Measurements from ENCODE around the gene EYA2.
"Not testable (repeated sequence)": the region's sequence is repeated elsewhere in the genome, so short reads cannot be mapped to it uniquely, and the experiment has no call there.

Gene EYA2

GRCh38 chr20:47175493-47175892 lies 280.9 kb downstream of the EYA2 start:
- no peak overlapping the region for H3K4me3 ChIP-seq (ENCODE audit: low read length)
- TF ChIP-seq CTCF (IDR thresholded peaks at IDR 0.05; ENCODE audit: insufficient read depth, low read depth, low read length, missing control alignments) = no peak
- DNase-seq (ENCODE audit: low read depth) = no peak

GRCh38 chr20:47176217-47176616 lies 281.6 kb downstream of the EYA2 start:
- not testable (repeated sequence) for DNase-seq (ENCODE audit: low read depth); H3K4me3 ChIP-seq (ENCODE audit: low read length)

- no peak for DNase-seq (ENCODE audit: low read depth)
- TF ChIP-seq CTCF (IDR thresholded peaks at IDR 0.05; ENCODE audit: insufficient read depth, low read depth, low read length, missing control alignments) = no peak
Observed at GRCh38 chr20:47178277-47178676, 283.6 kb downstream of the EYA2 start.

GRCh38 chr20:47178851-47179250 lies 284.2 kb downstream of the EYA2 start:
- no peak for DNase-seq (ENCODE audit: low read depth)
- H3K4me3 ChIP-seq (ENCODE audit: low read length) = no peak overlapping the region
- TF ChIP-seq CTCF (IDR thresholded peaks at IDR 0.05; ENCODE audit: insufficient read depth, low read depth, low read length, missing control alignments) = no peak

More at GRCh38 chr20:47178277-47178676, 283.6 kb downstream of the EYA2 start:
- H3K4me3 ChIP-seq (ENCODE audit: low read length) = no peak overlapping the region

GRCh38 chr20:47179267-47179666 lies 284.6 kb downstream of the EYA2 start:
- H3K4me3 ChIP-seq (ENCODE audit: low read length) = no peak overlapping the region
- no peak for TF ChIP-seq CTCF (IDR thresholded peaks at IDR 0.05; ENCODE audit: insufficient read depth, low read depth, low read length, missing control alignments)
- no peak for DNase-seq (ENCODE audit: low read depth)

GRCh38 chr20:47181056-47181862 lies 286.6 kb downstream of the EYA2 start:
- no peak for TF ChIP-seq CTCF (IDR thresholded peaks at IDR 0.05; ENCODE audit: insufficient read depth, low read depth, low read length, missing control alignments)
- DNase-seq (ENCODE audit: low read depth) = peak; percentile 86

GRCh38 chr20:47183367-47183766 lies 288.7 kb downstream of the EYA2 start:
- no peak for DNase-seq (ENCODE audit: low read depth)
- no peak overlapping the region for H3K4me3 ChIP-seq (ENCODE audit: low read length)
- no peak for TF ChIP-seq CTCF (IDR thresholded peaks at IDR 0.05; ENCODE audit: insufficient read depth, low read depth, low read length, missing control alignments)

More at GRCh38 chr20:47181056-47181862, 286.6 kb downstream of the EYA2 start:
- H3K4me3 ChIP-seq (ENCODE audit: low read length) = no peak overlapping the region

Data from epithelial cell of esophagus (primary cell).